ENCODE results near the gene WDR37.

GRCh38 chr10:1174022-1174421 lies 117.8 kb downstream of the WDR37 start:
- TF ChIP-seq CTCF (IDR thresholded peaks at IDR 0.05) (no peak), POLR2A (IDR thresholded peaks at IDR 0.05) (no peak)
